ENCODE data around the gene KLHL6.

Gene KLHL6

DNA sequence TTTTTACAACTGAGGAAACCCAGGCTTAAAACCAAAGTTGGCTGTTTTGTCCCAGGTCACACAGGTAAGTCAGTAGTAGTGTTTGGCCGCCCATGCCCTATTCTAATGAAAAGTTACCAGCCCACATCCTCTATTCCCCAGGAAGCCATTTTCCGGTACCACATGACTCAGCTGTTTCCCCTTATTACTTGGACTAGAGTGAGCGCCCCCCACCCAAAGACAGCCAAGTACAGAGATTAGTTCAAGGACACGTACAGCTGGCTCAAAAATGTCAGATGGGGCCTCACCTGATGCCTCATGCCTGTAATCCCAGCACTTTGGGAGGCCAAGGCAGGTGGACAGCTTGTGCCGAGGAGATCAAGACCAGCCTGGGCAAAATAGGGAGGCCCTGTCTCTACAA, 8.5 kb upstream of the KLHL6 start:
- no peak for DNase-seq (ENCODE audit: low read depth in 4 of 4, low spot score in 1 of 4)

- DNase-seq (ENCODE audit: low read depth in 4 of 4, low spot score in 1 of 4): no peak
Observed at GRCh38 chr3:183563536-183563874, 8.0 kb upstream of the KLHL6 start.

DNA sequence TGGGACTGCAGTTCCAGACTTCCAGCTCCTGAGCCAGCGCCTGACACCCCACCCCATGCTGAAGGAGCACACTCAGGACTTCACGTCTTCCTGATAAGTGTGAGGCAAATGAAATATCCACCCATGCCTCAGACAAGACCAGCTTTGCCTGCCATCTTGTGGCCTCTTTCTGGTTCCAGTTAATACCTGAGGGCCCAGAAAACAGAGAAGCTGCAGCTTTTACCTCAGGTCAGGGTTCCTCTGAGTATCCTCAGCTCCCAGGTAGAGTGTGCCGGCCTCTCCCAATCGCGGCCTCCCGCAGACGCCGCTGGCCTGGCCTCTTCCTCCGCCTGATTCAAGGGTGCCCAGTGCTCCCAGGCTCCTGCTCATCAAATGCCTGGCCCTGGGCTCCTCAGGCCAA, 5.1 kb upstream of the KLHL6 start:
- DNase-seq (ENCODE audit: low read depth in 4 of 4, low spot score in 1 of 4): no peak

- no peak for DNase-seq (ENCODE audit: low read depth in 4 of 4, low spot score in 1 of 4)
Observed at GRCh38 chr3:183558495-183558894, 3.0 kb upstream of the KLHL6 start.

DNA sequence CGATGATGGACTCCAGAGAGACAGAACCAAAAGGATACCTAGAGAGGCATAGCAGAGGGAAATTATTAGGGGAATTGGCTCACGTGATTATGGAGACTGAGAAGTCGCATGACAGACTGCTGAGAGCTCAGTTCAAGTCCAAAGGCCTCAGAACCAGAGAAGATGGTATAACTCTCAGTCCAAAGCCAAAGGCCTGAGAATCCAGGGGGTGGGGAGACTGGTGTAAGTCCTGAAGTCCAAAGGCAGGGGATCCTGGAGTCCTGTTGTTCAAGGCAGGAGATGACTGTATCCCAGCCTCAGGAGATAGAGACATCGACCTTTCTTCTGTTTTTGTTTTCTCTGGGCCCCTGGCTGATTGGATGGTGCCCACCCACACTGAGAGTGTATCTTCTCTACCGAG, 1.2 kb upstream of the KLHL6 start:
- DNase-seq (ENCODE audit: low read depth in 4 of 4, low spot score in 1 of 4): no peak

DNA sequence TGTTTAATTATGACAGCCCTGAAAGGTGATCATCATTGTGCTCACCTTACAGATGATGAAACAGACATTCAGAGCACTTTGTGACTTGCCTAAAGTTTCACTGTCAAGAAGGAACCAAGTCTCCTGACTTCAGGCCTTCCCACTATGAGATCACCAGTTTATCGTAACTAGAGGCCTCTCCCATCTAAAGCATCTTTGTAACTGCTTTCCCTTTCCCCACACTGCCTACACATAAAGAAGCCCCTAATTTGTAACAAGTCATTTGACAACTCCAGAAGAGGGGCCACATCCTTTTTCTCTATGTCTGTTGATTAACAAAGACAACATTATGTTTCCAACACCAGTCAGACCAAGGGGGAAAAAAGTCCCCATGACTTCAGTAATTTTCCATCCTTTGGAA, 1.1 kb downstream of the KLHL6 start:
- DNase-seq (ENCODE audit: low read depth in 4 of 4, low spot score in 1 of 4): peak in 1 of 4 experiments; percentile 19

GRCh38 chr3:183553334-183554026, 2.0 kb downstream of the KLHL6 start:
- DNase-seq (ENCODE audit: low read depth in 4 of 4, low spot score in 1 of 4): no peak

GRCh38 chr3:183551930-183552329, 3.6 kb downstream of the KLHL6 start:
- DNase-seq (ENCODE audit: low read depth in 4 of 4, low spot score in 1 of 4): peak in 1 of 4 experiments; percentile 33

DNA sequence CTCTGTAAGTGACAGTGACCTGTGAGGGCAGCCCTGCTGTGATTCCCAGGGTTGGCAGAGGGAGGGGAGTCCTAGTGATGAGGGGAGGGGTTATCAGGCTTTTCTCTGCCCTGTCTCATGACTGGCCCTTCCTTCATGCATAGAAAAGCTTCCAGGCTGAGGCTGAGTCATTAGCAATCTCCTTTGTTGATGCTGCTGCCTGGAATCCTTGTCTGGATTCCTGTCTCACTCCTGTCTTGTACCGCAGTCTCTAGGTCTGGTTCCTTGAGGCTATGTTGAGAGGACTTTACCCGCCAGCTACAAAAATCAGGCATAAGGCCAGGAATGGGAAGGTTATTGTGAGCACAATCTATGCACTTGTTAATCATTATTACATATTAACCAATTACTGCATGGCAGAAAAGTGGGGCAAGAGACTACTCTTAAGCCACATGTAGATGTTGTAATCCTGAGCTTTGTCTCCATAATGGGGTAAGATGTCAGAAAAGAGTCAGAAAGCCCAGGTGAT, 7.2 kb downstream of the KLHL6 start:
- no peak for DNase-seq (ENCODE audit: low read depth in 4 of 4, low spot score in 1 of 4)

GRCh38 chr3:183546625-183547024, 8.9 kb downstream of the KLHL6 start:
- DNase-seq (ENCODE audit: low read depth in 4 of 4, low spot score in 1 of 4): no peak

GRCh38 chr3:183545708-183546107, 9.8 kb downstream of the KLHL6 start:
- DNase-seq (ENCODE audit: low read depth in 4 of 4, low spot score in 1 of 4): no peak

- no peak for DNase-seq (ENCODE audit: low read depth in 4 of 4, low spot score in 1 of 4)
Observed at GRCh38 chr3:183542355-183542754, 13.2 kb downstream of the KLHL6 start.

DNA sequence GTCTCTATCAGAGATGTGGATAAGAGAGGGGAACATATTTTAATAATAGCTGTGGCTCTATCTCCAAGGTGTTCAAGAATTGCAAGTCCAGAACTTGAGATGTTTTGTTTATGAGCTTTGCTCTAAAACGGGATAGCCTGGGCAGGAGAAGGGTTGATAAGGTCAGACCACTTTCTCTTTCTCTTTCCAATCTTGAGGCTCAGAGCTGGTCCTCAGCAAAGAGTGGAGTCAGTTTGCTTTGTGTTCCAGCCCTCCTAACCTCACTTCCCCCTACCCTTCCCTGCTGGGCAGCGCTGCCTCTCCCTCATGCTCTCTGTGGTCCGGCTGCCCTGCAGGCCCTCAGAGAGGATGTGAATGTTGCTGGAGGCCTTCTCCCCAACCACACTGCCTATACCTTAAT, 13.8 kb downstream of the KLHL6 start:
- no peak for DNase-seq (ENCODE audit: low read depth in 4 of 4, low spot score in 1 of 4)

- no peak for DNase-seq (ENCODE audit: low read depth in 4 of 4, low spot score in 1 of 4)
Observed at GRCh38 chr3:183541235-183541655, 14.3 kb downstream of the KLHL6 start.

GRCh38 chr3:183540501-183541234, 14.8 kb downstream of the KLHL6 start:
- DNase-seq (ENCODE audit: low read depth in 4 of 4, low spot score in 1 of 4): no peak

DNA sequence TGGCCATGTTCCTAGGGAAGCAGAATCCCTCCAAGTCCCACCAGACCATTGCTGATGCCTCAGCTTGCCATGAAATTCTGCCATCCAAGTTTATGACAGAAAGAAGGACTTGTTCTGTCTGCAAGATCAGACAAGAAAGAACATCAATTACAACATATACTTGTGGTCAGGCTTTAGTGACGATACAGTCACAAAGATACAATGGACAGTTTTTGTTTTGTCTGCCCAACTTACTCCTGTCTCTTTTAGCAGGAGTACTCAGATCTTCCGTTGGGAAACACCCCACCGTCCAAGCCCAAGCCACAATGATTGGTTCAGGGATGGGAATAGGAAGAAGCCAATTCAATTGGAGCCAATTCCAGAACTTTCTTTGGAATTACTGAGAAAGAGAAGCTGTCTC, 15.7 kb downstream of the KLHL6 start:
- DNase-seq (ENCODE audit: low read depth in 4 of 4, low spot score in 1 of 4): no peak

DNA sequence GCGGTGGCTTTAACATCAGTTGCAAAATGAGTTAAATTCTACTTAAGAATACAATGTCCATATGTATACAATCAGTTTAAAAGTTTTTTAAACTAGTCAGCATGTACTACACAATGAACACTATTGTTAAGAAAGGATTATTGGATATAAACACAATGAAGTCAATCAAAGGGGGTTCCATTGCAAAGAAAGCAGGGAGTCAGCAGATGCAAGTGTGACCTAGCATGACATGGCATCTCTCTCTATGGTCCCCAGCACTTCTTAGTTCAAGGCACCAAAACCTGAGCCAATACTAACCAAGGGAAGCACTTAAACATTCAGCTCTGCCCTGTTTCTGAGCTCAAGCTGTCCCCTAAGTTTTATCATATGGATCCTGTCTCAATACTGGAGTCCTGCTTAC, 17.0 kb downstream of the KLHL6 start:
- DNase-seq (ENCODE audit: low read depth in 4 of 4, low spot score in 1 of 4): no peak

DNA sequence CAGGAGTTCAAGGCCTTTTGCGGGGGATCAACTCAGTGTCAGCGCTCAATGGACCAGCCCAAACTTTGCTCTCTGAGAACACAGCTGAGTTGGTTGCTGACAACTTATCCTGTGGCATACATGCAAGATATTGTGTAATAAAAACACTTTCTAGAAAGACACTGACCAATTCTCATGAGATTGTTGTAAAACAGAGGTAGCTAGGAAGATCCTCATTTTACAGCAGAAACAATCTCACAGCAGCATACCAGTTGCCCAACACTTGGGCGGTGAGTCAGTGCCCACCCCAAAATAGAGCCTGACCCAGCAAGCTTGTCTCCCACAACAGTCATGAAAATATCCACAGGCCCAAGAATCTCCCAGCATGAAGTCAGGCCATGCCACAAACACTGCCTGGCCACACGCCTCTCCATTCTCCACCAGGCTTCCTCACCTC, 18.2 kb downstream of the KLHL6 start:
- DNase-seq (ENCODE audit: low read depth in 4 of 4, low spot score in 1 of 4): no peak

GRCh38 chr3:183536238-183536880, 19.1 kb downstream of the KLHL6 start:
- DNase-seq (ENCODE audit: low read depth in 4 of 4, low spot score in 1 of 4): no peak

- DNase-seq (ENCODE audit: low read depth in 4 of 4, low spot score in 1 of 4): no peak
Observed at GRCh38 chr3:183534249-183534648, 21.3 kb downstream of the KLHL6 start.

GRCh38 chr3:183533412-183534132, 21.9 kb downstream of the KLHL6 start:
- no peak for DNase-seq (ENCODE audit: low read depth in 4 of 4, low spot score in 1 of 4)

Data from stimulated activated CD4-positive, alpha-beta T cell treated with anti-CD3 and anti-CD28 coated beads, Interleukin-1b, Interleukin-23, amount 100 ng/mL, for 24 hours (primary cell).